GM11168 (cell line): Measurements from ENCODE around the gene OR8B4.
"Not testable (repeated sequence)": the region's sequence is repeated elsewhere in the genome, so short reads cannot be mapped to it uniquely, and the experiment has no call there.

ENCODE experiments used
- in situ Hi-C: fragments of 300-500 bp; cut with MboI; formaldehyde crosslinking; loops from one replicate; pipeline ENCODE4 v1.12.0; 2022; ENCODE audit warnings: low sequenced_read_pairs; ENCODE audit not compliant: unreplicated experiment

Gene OR8B4

DNA sequence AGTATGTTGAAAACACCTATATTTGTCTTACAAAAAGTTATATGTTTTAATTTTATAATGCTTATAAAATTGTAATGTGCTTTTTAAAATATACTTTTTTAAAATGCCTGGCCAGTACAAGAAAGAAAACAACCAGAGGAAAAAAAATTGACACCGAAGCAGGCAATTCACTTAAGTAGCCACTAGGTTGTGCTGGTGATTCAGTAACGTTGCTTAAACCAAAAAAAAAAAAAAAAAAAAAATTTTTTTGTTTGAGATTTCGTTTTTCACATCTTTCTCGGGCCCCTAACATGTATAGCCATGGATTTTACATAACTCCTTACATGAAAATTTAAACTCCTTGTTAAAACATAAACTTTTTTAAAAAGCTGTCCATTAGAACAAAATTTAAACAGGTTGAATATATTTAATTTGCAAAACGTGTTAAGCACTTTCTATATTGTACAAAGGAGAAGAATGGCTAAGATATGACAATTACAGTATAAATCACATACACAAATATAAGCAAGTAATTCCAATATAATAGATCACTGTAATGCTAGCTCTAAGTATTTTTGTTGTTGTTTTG, 9.2 kb downstream of the OR8B4 start:
- in situ Hi-C loops = loop anchor here (5.0 kb wide), 1 partner anchor 172 kb away; no protein-coding TSS in a partner anchor

DNA sequence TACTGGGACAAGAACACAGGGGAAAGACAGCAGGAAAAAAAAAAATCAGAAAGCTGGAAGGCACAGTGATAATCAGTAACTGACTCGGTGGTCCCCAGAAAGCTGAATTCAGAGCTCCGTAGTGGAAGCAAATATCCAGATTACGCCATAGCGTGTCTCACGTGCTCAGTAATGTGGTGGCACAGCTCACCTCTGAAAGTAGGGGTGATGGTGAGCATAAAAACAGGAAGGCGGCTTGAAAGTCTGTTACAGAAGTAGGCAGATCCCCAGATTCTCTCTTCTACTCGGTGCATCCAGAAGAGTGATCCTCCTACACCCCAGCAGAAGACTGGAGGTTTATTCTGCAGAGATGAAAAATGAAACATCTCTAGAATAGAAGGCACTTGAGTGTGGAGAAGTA, 14.8 kb downstream of the OR8B4 start:
- in situ Hi-C loops = no loop called here

DNA sequence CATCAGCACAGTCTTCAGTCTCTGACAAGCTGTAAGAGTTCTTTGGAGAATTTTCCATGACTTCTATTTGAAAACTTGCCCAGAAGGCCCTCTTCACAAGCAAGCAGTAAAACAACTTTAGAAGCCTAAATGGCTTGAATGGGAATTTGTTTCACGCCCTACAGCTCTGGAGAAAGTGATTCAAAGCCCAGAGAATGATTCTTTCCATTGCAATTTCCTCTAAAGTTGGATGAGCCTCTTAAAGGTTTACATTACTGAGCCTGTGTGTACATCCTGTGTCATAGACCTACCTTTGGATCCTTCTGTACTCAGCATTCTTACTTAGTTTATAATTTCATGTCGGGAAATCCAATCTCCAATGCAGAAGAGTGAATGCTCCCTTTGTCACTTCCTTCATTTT, 19.1 kb downstream of the OR8B4 start:
- in situ Hi-C loops = no loop called here

DNA sequence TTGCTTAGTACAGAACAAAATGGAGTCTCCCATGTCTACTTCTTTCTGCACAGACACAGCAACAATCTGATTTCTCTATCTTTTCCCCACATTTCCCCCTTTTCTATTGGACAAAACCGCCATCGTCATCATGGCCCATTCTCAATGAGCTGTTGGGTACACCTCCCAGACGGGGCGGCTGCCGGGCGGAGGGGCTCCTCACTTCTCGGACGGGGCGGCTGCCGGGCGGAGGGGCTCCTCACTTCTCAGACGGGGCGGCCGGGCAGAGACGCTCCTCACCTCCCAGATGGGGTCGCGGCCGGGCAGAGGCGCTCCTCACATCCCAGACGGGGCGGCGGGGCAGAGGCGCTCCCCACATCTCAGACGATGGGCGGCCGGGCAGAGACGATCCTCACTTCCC, 21.5 kb downstream of the OR8B4 start:
- in situ Hi-C loops = not testable (repeated sequence)

DNA sequence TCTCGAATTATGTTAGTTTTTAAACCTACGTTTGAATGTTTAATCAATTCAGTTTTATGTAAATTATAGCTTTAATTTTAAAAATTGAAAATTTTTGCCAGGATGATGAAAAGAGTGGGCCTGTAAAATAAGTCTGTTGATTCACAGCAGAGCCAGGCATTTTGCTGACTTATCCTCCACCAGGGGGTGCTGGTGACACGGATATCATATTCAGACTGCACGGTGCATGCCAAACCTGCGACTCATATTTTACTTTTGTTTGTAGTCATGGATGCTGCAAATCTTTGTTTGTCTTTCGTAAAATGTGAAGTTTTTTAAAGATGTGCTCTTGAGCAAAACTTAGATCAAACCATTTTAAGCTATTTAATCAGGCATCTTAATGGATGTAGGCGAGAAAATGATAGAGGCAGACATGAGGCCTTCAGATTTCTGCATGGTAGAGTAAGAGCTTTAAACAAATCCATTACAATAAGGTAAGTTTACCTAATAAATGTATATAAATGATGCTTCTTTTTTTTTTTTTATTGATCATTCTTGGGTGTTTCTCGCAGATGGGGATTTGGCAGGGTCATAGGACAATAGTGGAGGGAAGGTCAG, 22.2 kb downstream of the OR8B4 start:
- in situ Hi-C loops = no loop called here

DNA sequence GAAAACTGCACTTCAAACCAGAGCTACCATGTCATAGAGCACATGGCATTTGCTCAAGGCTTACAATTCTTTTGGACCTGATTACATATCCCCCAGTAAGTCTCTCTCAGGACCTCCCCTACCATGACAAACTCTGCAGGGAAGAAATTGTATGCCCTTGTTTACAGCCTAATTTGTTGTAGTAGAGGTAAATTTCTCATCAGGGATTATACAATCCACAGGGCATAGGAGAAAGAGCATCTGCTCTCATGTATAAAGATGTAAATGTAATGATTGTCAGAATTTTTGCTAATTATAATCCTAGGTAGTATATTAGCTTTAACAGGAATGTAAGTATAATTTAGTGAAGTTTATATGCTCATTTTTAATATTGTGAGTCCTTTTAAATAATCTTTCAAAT, 25.7 kb downstream of the OR8B4 start, which contains the start of gene OR8B3:
OR8B3 (minus strand) TSS at position 101 of the 400 bp plus-strand sequence. CDS start 1,673 bp downstream, outside the sequence.
- in situ Hi-C loops = no loop called here

DNA sequence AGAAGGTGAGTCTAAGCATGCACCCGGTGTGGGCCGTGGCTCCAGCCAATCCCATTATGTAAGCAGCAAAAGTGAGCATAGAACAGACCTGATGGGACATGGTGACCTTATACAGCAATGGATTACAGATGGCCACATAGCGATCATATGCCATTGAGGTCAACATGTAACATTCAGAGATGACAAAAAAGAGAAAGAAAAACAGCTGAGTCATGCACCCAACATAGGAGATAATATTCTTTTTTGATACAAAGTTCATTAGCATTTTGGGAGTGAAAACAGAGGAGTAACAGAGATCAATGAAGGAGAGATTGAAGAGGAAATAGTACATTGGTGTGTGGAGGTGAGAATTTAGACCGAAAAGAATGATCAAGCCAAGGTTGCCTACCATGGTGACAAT, 27.8 kb downstream of the OR8B4 start:
- in situ Hi-C loops = not testable (repeated sequence)

DNA sequence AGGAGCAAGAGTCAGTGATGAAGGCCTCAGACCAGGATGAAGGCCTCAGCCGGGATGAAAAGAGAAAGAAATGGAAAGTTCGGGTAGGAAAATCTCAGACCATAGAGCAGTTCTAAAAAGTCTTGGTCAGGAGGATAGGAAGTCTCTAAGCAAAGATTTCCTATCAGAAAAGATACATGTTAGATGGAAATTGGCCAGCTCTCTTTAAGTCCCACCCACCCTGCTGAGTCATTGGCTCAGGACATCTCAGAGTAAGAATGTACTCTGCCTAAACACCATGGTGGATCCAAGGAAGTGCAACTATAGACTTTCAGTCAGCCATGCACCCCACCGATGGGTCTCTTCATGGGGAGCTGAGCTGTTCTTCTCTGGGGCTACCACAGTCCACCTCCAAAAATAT, 30.3 kb downstream of the OR8B4 start:
- in situ Hi-C loops = no loop called here

DNA sequence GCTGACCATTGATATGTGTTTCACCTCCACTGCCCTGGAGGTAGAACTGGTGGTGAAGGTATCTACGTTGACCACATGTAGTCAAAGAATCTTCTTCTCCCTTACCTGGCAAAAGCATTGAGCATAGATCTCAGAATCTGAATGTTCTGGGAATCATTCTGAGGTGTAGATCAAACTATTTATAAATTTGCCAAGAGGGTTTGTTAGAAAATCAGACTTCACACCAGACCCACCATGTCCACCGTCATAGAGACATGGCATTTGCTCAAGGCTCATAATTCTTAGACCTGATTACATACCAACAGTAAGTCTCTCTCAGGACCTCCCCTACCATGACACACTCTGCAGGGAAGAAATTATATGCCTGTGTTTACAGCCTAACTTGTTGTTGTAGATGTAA, 40.3 kb downstream of the OR8B4 start, which contains the start of gene OR8B2:
OR8B2 (minus strand) TSS at position 101 of the 400 bp plus-strand sequence. CDS start 1,156 bp downstream, outside the sequence.
- in situ Hi-C loops = no loop called here

DNA sequence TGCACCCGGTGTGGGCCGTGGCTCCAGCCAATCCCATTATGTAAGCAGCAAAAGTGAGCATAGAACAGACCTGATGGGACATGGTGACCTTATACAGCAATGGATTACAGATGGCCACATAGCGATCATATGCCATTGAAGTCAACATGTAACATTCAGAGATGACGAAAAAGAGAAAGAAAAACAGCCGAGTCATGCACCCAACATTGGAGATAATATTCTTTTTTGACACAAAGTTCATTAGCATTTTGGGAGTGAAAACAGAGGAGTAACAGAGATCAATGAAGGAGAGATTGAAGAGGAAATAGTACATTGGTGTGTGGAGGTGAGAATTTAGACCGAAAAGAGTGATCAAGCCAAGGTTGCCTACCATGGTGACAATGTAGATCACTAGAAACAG, 41.8 kb downstream of the OR8B4 start:
- in situ Hi-C loops = not testable (repeated sequence)

DNA sequence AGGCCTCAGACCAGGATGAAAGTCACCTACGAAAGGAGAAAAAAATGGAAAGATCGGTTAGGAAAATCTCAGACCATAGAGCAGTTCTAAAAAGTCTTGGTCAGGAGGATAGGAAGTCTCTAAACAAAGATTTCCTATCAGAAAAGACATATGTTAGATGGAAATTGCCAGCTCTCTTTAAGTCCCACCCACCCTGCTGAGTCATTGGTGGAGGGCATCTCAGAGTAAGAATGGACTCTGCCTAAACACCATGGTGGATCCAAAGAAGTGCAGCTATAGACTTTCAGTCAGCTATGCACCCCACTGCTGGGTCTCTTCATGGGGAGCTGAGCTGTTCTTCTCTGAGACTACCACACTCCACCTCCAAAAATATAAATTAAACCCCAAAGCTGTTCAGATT, 44.1 kb downstream of the OR8B4 start:
- in situ Hi-C loops = no loop called here

DNA sequence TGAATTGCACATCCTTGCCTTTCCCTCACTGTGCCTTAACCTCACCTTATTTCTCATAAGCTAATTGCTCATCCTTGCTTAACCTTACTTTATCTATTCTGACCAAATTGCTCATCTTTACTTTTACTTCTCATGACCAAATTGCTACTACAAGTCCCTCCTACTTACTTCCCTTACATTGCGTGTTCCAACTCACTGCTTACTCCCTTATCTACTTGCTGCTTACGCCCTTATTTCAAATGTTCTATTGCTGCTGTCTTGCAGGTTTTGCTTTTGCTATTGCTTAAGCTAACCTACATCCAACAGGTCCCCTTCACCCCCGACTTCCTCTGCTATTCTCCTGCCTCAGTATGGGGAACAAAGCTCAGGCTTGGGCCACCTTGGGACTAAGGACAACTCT, 48.4 kb downstream of the OR8B4 start:
- in situ Hi-C loops = no loop called here
